Ammon's horn (tissue), 1 donor: ENCODE data around the gene FLT1.

Experiments
- DNase-seq: peaks from one replicate; pipeline ENCODE4 v3.0.0-alpha.2; 2016; ENCODE audit warnings: low spot score

Gene FLT1

DNA sequence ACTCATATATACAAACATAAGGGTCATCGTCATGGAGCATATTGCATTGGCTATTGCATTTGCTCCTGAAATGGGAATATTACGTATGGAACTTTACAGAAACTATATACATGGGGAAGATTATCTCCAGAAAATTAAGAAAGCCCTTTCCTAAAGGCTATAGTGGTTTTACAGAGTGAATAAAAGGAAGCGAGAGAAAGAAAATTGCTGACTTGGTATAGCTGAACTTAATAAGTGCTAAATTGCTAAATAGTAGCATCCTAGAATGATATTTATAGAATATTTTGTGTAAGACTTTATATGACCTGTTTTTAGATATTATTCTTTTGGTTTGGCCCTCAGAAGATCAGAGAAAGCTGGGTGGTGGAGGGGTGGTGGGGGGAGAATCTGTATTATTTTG, 114.6 kb downstream of the FLT1 start:
- no peak for DNase-seq

DNA sequence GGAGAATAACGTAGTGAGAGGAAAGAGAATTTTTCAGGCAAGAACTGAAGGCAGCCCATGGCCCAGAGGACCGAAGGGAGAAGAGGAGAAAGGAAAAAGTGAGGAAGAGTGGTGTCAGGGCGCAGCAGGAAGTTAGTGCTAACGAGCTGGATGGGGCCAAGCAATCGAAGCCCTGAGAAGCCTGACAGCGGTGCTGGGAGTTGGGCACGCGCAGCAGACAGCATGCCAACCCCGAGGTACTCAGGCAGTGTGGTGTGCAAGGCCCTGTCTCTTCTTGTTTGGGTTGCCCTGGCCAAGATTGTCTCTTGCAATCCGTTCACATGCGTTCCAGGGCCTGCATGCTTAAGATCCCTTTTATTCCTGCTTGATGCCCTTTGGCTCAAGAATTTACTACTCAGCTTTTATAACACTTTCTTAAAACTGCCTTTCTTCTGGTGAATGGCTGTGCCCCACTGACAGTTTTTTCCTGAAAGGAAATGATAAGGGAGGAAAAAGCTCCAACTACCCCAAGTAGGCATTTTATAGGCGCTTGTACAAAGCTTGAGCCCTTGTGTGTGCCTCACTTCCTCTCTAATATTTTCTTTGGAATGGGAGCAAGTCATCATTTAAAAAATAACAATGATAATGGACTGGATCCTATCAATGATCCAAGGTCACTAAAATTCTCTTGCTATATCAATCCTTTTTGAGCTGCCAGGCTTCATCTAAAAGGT, 115.4 kb downstream of the FLT1 start:
- no peak for DNase-seq

GRCh38 chr13:28376604-28377003, 118.3 kb downstream of the FLT1 start:
- DNase-seq, result no peak

DNA sequence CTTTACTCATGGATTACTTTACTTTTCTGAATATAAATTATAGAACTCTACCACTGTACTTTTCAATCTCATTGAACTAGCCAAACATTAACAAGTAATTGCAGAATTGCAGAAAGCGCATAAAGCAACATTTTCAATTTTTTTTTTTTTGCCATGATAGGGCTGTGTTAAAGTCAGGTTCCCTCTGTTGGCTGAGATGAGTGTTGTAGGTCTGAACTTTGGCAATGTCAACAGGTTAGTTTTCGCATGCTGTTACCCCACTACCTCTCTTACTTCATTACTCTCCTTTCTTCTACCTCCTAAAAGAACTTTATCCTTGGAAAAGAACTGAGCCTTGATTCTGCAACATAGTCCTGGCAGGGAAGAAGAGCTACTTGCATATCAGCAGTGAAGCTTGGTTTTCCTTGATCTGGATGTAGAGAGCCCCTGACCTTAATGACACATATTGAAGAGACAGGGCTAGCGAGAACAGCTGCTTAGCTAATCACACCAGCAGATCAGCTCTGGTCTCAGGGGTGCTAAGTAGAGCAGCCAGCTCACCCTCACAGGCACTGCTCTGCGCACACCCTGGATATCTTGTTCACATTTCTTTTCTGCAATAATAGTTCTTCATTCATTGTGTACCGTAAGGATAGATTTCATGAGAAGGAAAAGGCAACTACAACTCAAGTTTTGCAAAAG, 119.5 kb downstream of the FLT1 start:
- no peak for DNase-seq

DNA sequence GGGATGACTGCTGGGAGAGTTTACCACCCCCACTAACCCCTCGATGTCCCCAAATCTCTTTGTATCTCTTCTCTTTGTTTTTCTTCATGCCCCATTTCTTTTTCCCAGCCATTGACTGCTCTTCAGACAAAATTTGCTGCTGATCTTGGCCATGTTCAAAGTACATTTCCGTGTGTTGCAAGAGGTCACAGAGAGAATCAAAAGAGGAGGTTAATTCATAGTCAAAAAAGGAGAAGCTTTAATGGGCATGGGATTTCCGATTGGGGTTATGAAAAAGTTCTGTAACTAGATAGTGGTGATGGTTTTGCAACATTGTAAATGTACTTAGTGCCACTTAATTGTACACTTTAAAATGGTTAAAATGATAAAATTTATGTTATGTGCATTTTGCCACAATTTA, 121.1 kb downstream of the FLT1 start:
- DNase-seq, result no peak

DNA sequence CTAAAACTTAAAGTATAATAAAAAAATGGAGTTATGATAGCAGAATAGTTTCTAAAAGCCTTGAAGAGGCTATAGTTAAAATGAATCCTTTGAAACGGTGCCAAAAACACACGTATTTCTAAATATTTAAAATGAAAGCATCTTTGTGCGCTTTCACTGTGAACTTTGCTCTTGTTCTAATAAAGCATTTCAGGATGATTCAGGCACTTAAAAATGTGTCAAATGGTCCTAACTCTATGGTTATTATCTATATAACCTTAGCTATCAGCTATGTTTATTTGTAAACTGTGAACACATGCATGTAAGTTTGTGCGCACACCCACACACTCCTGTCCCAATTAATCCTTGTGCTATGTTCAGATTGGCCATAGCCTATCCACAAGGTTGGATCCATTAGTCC, 124.5 kb downstream of the FLT1 start:
- DNase-seq, result no peak

DNA sequence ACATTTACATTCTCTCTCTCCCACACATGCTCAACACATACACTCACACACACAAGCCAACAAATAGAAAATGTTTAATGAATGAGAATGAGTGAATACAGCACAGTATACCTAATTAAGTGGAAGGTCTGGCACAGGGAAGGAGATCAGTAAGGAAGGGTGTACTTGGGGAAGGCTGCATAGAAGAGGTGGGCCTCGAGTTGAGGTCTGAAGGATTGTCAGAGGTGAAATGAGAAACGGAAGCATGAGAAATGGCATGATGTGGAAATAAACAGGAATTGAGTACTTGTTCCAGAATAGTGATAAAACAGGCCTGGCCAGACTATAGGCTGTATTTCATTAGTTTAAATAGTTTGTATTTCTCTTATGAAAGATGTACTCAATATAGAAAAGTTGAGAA, 136.2 kb downstream of the FLT1 start:
- DNase-seq, result no peak

GRCh38 chr13:28357911-28358433, 137.0 kb downstream of the FLT1 start:
- DNase-seq, result no peak

GRCh38 chr13:28357247-28357825, 137.6 kb downstream of the FLT1 start:
- no peak for DNase-seq

DNA sequence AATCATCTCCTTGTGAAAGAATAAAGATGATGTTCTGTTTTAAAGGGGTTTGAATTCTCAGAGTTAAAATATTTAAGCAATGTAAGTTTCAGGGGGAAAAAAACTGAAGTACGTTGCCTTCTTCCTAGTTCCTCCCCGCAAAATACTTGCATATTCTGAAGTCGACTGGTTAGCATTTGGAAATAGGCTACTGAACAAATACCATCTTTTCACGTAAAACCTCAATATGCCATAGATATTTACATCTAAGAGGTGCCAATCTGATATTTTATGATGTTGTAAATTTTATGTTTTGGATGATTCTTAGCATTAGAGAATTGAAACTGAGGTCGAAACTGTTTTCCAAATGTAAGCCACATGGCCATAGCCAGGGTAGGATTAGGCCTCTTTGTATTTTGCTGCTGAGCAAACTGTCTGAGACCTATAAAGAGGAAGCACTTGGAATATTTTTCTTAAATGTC, 138.3 kb downstream of the FLT1 start:
- no peak for DNase-seq

GRCh38 chr13:28355822-28356371, 139.0 kb downstream of the FLT1 start:
- no peak for DNase-seq

GRCh38 chr13:28355046-28355821, 139.7 kb downstream of the FLT1 start:
- DNase-seq, result no peak

DNA sequence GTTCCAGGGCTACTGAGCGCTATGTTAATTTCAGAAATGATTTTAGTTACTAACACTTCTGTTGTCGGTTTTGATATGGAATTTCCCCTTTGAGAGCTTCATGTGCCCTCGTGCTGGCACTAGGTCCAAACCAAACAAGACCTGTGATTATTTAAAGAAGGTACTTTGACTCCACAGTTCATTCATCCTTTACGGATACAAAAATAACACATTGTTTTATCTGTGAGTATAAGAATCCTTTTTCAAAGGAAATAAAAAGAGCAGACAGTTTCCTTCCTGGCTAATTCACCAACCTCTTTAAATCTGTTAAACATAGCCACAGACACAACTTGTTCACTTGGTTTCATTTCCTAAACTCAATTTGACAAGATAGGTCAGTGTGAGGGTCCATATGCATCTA, 141.2 kb downstream of the FLT1 start:
- no peak for DNase-seq

DNA sequence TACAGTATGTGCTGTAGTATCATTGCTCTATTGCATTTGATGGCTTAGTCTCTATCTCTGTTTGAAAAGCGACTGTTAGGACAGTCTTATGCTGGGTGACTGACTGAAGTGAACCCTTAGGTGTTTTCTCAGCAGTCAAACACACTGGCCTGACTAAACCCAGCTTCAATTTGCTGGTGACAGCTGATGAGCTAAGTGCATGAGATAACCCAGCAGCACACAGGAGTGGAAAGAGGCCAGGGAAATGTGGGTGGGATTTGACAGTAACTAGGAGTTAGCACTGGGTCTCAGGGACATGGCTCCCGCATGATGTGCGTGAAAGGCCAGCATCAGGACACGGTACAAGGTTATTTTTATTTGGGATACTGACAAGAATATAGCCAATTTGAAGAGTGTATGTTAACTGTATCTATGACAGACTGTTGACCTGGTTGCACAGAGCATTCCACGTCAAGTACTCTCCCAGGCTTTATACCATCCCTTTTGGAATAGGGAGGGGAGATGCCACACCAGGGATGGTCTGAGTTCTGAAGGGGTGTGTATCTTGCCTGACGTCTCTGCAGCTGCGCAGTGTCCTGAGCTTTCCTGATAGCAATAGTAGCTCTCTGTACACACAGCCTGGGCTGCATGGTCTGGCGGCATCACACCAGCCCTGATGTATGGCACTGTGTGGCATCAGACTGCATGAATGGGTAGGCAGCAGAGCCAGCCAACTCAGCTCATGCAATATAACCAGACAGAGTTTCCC, 144.8 kb downstream of the FLT1 start:
- no peak for DNase-seq

GRCh38 chr13:28349371-28349770, 145.6 kb downstream of the FLT1 start:
- no peak for DNase-seq

DNA sequence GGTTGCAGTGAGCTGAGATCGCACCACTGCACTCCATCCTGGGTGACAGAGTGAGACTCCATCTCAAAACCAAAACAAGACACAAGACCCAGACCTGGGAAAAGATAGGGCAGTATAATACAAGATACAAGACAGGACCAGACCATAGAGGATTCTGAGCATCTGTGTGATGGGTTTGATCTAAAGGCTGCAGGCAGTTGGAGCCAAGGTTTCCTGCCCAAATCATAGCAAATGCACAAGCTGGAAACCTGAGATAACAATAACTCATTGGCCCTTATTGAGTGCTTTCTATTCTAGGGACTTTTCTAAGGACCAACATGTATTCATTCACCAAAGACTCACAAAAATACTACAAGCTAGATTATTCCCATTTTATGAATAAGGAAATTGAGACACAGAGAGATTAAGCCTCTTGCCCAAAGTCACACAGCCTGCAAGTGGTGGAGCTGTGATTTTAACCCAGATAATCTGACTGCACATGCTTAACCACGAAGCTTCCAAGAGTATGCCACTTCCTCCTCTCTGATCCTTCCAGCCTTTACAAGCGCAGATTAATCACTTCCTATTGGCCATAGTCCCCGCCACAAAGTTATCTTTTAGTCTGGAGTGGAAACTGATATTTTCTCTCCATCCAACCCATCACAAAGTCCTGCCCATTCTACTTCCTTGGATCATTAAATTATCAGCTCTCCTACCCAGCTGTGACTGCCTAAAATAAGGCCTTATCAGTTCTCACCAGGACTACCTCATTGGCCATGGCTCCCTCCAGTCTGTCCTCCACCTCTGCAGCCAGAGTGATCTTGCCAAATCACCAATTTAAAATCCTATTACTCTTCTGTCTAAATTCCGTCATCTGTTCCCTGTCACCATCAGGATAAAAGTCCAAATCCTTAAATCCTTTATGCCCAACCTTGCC, 147.2 kb downstream of the FLT1 start:
- DNase-seq, result no peak

DNA sequence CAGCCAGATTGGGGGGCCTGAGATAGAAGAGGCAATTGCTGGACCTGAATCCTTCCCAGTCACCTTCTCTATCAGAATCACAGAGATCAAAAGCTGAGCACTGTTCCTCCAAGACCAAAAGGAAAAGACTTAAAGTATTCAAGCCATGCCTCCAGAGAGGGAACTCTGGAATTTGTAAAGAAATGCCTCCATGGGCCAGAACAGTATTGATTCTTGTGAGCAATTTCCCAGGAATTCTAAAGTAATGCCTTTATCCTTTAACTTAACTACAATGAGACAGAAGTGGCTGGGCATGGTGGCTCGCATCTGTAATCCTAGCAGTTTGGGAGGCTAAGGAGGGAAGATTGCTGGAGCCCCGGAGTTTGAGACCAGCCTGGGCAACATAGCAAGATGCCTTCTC, 148.8 kb downstream of the FLT1 start:
- no peak for DNase-seq

GRCh38 chr13:28344163-28344562, 150.8 kb downstream of the FLT1 start:
- no peak for DNase-seq

DNA sequence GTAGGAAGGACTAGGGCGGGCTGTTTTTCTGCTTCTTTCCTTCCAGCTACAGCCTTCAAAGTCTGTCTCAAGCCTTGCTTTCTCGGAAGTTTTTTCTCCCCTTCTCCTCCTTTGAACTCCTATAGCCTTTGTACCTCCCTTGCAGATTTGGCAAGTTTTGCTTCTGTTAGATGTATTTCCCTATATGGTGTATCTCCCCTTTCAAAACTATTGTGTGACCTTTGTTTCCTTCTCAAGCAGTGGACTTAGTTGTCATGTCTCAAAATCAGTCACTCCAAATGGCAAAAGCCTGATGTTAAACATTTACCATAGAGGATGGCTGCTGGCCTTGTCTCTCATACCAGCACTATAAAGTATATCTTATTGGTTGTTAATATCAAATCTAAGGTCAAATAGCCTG, 152.7 kb downstream of the FLT1 start:
- DNase-seq, result no peak

DNA sequence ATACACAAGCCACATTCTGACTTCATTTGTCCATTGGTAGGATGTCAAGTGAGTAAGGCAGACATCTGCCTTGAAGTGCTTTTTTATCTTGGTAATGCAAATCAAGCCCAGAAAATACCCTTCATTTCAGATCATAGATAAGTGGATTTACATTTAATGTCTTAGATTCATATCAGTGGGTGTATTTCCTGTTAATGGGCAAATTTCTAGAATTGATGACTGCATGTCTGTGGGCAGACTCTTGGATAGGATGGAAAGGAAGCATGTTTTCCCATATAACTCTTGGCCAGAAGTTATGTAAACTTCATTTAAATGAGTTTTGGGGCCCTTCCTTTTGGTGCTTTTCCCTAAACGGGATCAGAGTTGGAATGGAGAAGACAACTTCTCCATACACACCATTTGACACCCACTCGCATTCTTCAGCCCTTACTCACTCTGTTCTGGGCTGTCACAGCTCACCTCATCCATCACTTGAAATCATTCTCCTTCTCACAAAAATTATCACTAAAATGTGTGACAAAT, 154.6 kb downstream of the FLT1 start:
- DNase-seq, result no peak
